HepG2 (cell line): ENCODE measurements around the gene TFB1M. TPM values are rescaled to one million over a fixed set of nuclear protein-coding genes. Genes with fewer than 3 reads are reported as not detected.

ENCODE experiments used
- AHDC1 ChIP-seq: sonication (generic); formaldehyde crosslinking; IDR thresholded peaks from 2 replicates; pipeline ENCODE4 v1.5.1; 2020; ENCODE audit warnings: mild to moderate bottlenecking, missing genetic modification reagents, borderline replicate concordance
- FOXA1 ChIP-seq, 2 experiments: fragments of 450-650 bp in 1 of 2; sonication (generic) in 1 of 2; formaldehyde crosslinking in 1 of 2; IDR thresholded peaks; 2 replicates each; pipeline versions ENCODE4 v1.4.0 to v1.6.1; 2016 to 2020; ENCODE audit warnings: missing genetic modification reagents in 1 of 2
- FOXO1 ChIP-seq: sonication (generic); formaldehyde crosslinking; IDR thresholded peaks from 2 replicates; pipeline ENCODE4 v1.4.0; 2020; ENCODE audit warnings: missing genetic modification reagents
- FOXP1 ChIP-seq, 2 experiments: fragments of 450-650 bp in 1 of 2; IDR thresholded peaks; 2 replicates each; pipeline ENCODE4 v1.6.1; 2017 to 2018; ENCODE audit warnings: antibody characterized with exemption in 1 of 2
- HHEX ChIP-seq: IDR thresholded peaks from 2 replicates; pipeline ENCODE4 v1.6.1; 2016; ENCODE audit warnings: control low read depth
- KLF16 ChIP-seq, 2 experiments: sonication (generic) in 1 of 2; formaldehyde crosslinking in 1 of 2; IDR thresholded peaks; 2 replicates each; pipeline versions ENCODE4 v1.6.1 to v1.8.0; 2016 to 2023; ENCODE audit warnings: missing genetic modification reagents in 2 of 2, missing compliant biosample characterization in 1 of 2
- MAF1 ChIP-seq: sonication (generic); formaldehyde crosslinking; IDR thresholded peaks from 2 replicates; pipeline ENCODE4 v1.5.0; 2020; ENCODE audit warnings: missing genetic modification reagents, borderline replicate concordance
- MYPOP ChIP-seq: sonication (generic); formaldehyde crosslinking; IDR thresholded peaks from 2 replicates; pipeline ENCODE4 v1.8.1; 2023; ENCODE audit warnings: mild to moderate bottlenecking, moderate library complexity, missing genetic modification reagents
- NR2F2 ChIP-seq: IDR thresholded peaks from 2 replicates; pipeline ENCODE4 v1.6.1; 2012; ENCODE audit warnings: low read depth, inconsistent platforms, borderline replicate concordance
- ONECUT2 ChIP-seq: sonication (generic); formaldehyde crosslinking; IDR thresholded peaks from 2 replicates; pipeline ENCODE4 v1.4.0; 2020; ENCODE audit warnings: missing genetic modification reagents
- POLR2A ChIP-seq, 2 experiments: IDR thresholded peaks; 2 replicates each; pipeline ENCODE4 v1.6.1; 2011; ENCODE audit warnings: low read depth in 2 of 2, low read length in 2 of 2, mild to moderate bottlenecking in 1 of 2, moderate library complexity in 1 of 2; ENCODE audit not compliant: insufficient read depth in 1 of 2
- SRSF1 ChIP-seq: fragments of 200-400 bp; formaldehyde crosslinking; optimal IDR thresholded peaks from 2 replicates; pipeline ENCODE3; 2017; ENCODE audit warnings: mild to moderate bottlenecking, low read depth, low read length, moderate library complexity
- STAT5B ChIP-seq: sonication (generic); formaldehyde crosslinking; IDR thresholded peaks from 2 replicates; pipeline ENCODE4 v1.4.0; 2020; ENCODE audit warnings: missing genetic modification reagents
- ZBTB20 ChIP-seq: sonication (generic); formaldehyde crosslinking; IDR thresholded peaks from 2 replicates; pipeline ENCODE4 v1.8.1; 2023; ENCODE audit warnings: missing genetic modification reagents, low read depth, mild to moderate bottlenecking, borderline replicate concordance
- ZBTB37 ChIP-seq: sonication (generic); formaldehyde crosslinking; IDR thresholded peaks from 2 replicates; pipeline ENCODE4 v1.4.0; 2020; ENCODE audit warnings: mild to moderate bottlenecking, missing genetic modification reagents
- ZBTB43 ChIP-seq: sonication (generic); formaldehyde crosslinking; conservative IDR thresholded peaks from 2 replicates; pipeline ENCODE4 v1.4.0; 2020; ENCODE audit warnings: missing genetic modification reagents
- ZC3H13 ChIP-seq: sonication (generic); formaldehyde crosslinking; IDR thresholded peaks from 2 replicates; pipeline ENCODE4 v1.8.1; 2023; ENCODE audit warnings: mild to moderate bottlenecking, missing genetic modification reagents, moderate library complexity
- ZNF143 ChIP-seq: sonication (generic); formaldehyde crosslinking; IDR thresholded peaks from 2 replicates; pipeline ENCODE4 v1.4.0; 2020; ENCODE audit warnings: missing genetic modification reagents
- ZNF773 ChIP-seq: sonication (generic); formaldehyde crosslinking; IDR thresholded peaks from 2 replicates; pipeline ENCODE4 v1.4.0; 2020; ENCODE audit warnings: missing genetic modification reagents, borderline replicate concordance
- polyA plus RNA-seq, 8 experiments: library from polyadenylated mRNA; depleted of rRNA in 3 of 8; stranded (reverse) in 7 of 8; unstranded in 1 of 8; fragments of >200 nt; fragmentation: Illumina TruSeq in 4 of 8; extraction: Trizol in 4 of 8; gene quantifications; 2 replicates each; pipeline versions ENCODE4 v1.2.1 to v1.2.3, GENCODE V29; 2011 to 2016; ENCODE audit warnings: low read depth in 4 of 8, missing spikeins in 1 of 8, mixed read lengths in 1 of 8; ENCODE audit not compliant: insufficient read depth in 1 of 8
- total RNA-seq, 5 experiments: library from RNA; depleted of rRNA; stranded (reverse); fragments of >200 nt; fragmentation: Illumina TruSeq; extraction: Trizol; gene quantifications; 2 replicates each; pipeline ENCODE4 v1.2.3, GENCODE V29; 2016; ENCODE audit warnings: low read depth in 1 of 5

TFB1M gene
- total and polyA plus RNA-seq, 2 of the 13 experiments (the other 11 are each of a cell fraction or from before 2014, with no cell fraction given), result 91.4 to 122 TPM

GRCh38 chr6:155328539-155329459 lies 14.5 kb upstream of the TFB1M start (continued):
- TF ChIP-seq ZBTB37, result no peak
- TF ChIP-seq ZNF143 (CRISPR knock-in tag), result 0 out of 2 replicates have a peak, but pooled peaks have one; percentile 34
- peak; percentile 88 for TF ChIP-seq FOXO1
- peak; percentile 78; the same call in 1 of the 2 replicates for TF ChIP-seq MYPOP (CRISPR knock-in tag)
- TF ChIP-seq ONECUT2 (CRISPR knock-in tag), result peak; percentile 66; the same call in 1 of the 2 replicates
- TF ChIP-seq AHDC1 (CRISPR knock-in tag), result peak; percentile 94
- peak; percentile 93 for TF ChIP-seq FOXA1 (IDR thresholded peaks at IDR 0.05)
- TF ChIP-seq FOXA1 (CRISPR knock-in tag; IDR thresholded peaks at IDR 0.05), result peak; percentile 86
- TF ChIP-seq KLF16 (CRISPR knock-in tag; IDR thresholded peaks at IDR 0.05), result peak in 1 of 2 experiments; percentile 83; a peak in 1 of 4 replicates
- no peak for TF ChIP-seq SRSF1
- TF ChIP-seq NR2F2, result peak; percentile 93
- no peak; the same call in 1 of the 2 replicates for TF ChIP-seq ZBTB20 (CRISPR knock-in tag)
- TF ChIP-seq MAF1, result 0 out of 2 replicates have a peak, but pooled peaks have one; percentile 40
- TF ChIP-seq ZNF773, result no peak
- TF ChIP-seq ZC3H13 (CRISPR knock-in tag), result no peak
- TF ChIP-seq HHEX (CRISPR knock-in tag), result peak; percentile 66; the same call in 1 of the 2 replicates
- no peak; the same call in none of the 2 replicates for TF ChIP-seq ZBTB43 (CRISPR knock-in tag)
- 0 out of 2 replicates have a peak, but pooled peaks have one; percentile 51 for TF ChIP-seq STAT5B (CRISPR knock-in tag)
- peak; percentile 89 to 99 for TF ChIP-seq POLR2A (IDR thresholded peaks at IDR 0.05; ENCODE audit: insufficient read depth in 1 of 2, low read depth in 2 of 2, low read length in 2 of 2)
- TF ChIP-seq FOXP1 (IDR thresholded peaks at IDR 0.05), result peak; percentile 83
- peak; percentile 87 for TF ChIP-seq FOXP1 (CRISPR knock-in tag; IDR thresholded peaks at IDR 0.05)
